D341Med (cell line): Measurements from ENCODE around the gene HYOU1.
"Not testable (repeated sequence)": the region's sequence is repeated elsewhere in the genome, so short reads cannot be mapped to it uniquely, and the experiment has no call there.

Experiments
- DNase-seq: peaks from one replicate; pipeline ENCODE4 v3.0.0; 2012; ENCODE audit warnings: low spot score

HYOU1 gene, protein sequence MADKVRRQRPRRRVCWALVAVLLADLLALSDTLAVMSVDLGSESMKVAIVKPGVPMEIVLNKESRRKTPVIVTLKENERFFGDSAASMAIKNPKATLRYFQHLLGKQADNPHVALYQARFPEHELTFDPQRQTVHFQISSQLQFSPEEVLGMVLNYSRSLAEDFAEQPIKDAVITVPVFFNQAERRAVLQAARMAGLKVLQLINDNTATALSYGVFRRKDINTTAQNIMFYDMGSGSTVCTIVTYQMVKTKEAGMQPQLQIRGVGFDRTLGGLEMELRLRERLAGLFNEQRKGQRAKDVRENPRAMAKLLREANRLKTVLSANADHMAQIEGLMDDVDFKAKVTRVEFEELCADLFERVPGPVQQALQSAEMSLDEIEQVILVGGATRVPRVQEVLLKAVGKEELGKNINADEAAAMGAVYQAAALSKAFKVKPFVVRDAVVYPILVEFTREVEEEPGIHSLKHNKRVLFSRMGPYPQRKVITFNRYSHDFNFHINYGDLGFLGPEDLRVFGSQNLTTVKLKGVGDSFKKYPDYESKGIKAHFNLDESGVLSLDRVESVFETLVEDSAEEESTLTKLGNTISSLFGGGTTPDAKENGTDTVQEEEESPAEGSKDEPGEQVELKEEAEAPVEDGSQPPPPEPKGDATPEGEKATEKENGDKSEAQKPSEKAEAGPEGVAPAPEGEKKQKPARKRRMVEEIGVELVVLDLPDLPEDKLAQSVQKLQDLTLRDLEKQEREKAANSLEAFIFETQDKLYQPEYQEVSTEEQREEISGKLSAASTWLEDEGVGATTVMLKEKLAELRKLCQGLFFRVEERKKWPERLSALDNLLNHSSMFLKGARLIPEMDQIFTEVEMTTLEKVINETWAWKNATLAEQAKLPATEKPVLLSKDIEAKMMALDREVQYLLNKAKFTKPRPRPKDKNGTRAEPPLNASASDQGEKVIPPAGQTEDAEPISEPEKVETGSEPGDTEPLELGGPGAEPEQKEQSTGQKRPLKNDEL

GRCh38 chr11:119057000-119057769 is at the start of gene HYOU1:
Gene HYOU1 (minus strand): TSS chr11:119057205. CDS start chr11:119056160, 1,045 bp downstream.
- peak; percentile 97 for DNase-seq

- DNase-seq, result peak; percentile 55
Observed at GRCh38 chr11:119103793-119104192, 46.8 kb upstream of the HYOU1 start.

DNA sequence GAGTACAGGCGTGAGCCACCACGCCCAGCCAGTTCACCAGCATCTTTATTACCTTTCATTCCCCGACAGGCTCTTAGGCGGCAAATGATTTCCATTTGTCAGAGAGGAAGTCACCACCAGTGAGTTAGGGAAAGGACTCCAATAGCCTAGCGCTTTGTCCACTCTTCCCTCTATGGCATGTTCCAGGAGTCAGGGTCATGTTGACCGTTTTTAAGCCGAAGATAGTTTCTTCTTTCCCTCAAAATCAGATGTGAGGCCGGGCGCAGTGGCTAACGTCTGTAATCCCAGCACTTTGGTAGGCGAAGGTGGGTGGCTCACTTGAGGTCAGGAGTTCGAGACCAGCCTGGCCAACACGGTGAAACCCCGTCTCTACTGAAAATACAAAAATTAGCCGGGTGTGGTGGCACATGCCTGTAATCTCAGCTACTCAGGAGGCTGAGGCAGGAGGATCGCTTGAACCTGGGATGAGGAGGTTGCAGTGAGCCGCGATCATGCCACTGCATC is 46.2 kb upstream of the HYOU1 start:
- DNase-seq, result not testable (repeated sequence)

DNA sequence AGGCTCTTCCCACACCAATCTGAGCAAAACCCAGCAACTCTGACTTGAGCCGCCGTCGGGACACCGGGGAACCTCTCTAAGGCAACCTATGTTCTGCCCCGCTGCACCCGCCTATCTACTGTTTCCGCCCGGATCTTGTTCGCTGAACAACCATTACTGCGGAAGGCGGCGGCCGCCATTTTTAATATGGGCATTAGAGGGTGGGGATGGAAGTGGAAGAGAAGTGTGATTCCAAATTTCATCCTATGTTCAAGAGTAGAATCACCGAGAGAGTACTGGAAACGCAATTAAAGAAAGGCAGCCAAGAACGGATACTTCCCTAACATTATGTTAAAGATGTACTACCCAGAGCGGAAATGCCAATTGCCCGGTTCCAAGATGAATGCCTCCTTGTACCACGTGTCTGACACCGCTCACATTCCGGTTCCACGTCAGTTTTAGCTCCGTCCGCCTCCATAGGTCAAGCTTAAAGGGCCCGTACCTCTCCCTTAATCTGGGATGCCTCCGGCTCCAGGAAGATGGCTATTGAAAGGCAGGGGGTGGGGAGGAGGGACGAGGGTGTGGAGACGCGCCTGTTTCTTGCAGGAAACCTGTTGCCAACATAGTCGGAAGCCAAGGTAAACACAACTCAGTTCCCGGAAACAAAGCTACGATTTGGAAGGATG is 44.9 kb upstream of the HYOU1 start, which contains the start of gene DPAGT1:
TSS of gene DPAGT1 (minus strand) at position 95 of the 665 bp plus-strand sequence. CDS start 198 bp downstream, outside the sequence.
- DNase-seq, result peak; percentile 75

- DNase-seq, result no peak
Observed at GRCh38 chr11:119100994-119101758, 44.2 kb upstream of the HYOU1 start.

DNA sequence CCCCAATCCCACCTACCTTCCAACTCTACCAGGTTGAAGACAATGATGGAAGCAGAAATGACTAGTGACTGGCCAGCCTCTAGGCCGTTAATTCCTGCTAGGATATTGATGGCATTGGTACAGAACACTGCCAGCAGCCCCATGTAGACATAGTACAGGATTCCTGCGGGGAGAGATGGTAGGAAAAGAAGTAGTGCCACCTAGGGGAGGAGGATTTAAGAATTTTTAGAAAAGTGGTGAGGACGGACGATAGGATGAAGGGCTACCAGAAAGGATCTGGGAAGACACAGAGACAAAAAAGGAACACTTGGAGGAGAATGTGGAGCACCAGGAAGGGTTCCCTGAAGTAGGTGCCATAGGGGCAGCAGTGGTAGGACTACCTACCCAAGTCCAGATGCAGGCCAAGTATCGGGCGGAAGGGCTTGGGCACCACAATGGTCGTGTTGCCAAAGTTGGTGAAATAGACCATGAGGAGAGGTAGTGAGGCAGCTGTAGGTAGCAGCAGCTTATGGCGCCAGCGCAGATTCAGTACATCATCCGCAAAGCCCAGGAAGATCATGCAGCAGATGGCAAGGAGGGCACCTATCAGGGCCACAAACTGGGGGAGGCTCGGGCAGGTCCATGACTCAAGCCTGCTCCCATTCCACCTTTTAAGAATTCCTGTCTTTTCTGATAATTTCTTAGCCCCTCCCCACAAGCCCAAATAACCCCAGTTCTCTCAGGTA is 43.4 kb upstream of the HYOU1 start:
- no peak for DNase-seq

DNA sequence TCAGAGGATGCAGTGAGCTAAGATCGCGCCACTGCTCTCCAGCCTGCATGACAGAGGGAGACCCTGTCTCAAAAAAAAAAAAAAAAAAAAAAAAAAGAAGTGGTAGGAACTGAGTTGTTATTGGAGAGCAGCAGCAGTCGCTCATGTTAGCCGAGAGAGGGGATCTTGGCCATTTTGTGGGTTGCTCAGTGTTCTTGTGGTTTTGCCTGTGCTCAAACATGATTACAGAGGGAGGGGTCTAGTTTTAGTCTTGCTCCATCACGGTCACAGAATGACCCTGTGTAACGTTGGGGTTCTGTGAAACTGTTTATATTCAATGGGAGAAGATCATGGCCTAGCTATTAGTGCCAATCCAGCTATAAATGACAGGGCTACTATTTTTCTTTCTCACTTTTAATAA is 42.7 kb upstream of the HYOU1 start:
- no peak for DNase-seq

DNA sequence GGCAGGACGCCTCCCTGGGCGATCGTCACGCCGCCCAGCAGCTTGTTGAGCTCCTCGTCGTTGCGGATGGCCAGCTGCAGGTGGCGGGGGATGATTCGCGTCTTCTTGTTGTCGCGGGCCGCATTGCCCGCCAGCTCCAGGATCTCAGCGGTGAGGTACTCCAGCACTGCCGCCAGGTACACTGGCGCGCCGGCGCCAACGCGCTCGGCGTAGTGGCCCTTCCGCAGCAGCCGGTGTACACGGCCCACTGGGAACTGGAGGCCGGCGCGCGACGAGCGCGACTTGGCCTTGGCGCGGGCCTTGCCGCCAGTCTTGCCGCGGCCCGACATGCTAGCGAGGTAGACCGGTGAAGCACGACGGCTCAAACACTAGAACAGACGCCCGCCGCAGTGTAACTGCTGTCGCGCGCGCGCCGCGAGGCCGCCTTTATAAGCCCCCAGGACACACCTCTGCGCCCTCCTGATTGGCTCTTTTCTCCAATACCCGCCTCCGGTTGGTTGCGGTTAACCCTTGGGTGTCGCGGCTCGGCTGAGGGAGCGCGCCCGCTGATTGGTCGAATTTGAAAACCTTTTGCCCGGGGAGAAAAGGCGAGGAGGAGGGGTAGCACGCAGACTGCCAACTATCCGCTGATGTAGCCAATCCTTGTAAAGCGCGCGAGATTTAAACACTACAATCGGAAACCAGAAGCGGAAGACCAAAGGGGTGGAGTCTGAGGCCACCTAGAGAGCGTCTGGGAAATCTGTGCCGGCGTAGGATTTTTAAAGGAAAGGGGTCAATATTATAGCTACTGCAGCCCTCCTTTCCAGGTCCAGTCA is 38.3 kb upstream of the HYOU1 start:
- peak; percentile 95 for DNase-seq

- DNase-seq, result peak; percentile 74
Observed at GRCh38 chr11:119094816-119095065, 37.7 kb upstream of the HYOU1 start.

DNA sequence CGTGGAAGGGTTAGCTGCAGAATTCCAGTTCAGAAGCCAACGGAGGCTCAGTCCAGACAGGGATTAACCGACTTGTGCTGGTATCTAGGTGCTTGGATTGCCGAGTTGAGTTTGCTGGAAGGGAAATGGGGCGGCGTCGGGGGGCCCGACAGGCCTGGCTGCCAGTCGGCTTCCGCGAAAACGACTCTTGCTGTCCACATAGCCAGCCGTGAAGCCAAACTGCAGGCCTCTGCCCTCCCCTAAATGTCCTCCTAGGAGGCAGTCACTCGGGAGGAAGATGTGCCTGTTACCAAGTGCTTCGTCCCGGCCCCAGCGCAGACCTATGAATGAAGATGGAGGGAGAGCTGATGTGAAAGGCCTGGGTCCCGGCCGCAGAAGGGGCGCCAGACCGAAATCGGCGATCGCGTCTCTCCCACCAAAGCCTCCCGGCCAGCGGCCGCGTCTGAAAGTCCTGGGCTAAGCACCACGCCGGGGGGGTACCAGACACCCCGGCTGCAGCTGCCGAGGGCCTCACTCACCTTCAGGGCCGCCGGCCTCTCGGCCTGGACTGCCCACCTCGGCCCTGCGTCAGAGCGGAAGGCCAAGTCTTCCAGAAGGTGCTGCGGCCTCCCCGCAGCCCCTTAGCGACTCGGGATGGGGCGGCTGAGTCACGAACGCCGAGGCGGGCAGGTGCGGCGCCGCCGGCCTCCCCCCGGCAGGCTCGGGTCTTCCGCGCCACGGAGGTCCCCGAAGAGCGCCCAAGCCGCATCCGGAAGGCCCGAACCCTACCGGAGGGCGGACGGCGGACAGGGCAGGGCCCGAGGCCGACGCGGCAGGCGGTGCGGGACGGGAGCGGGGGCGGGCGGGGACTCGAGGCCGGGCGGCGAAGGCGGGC is 37.2 kb upstream of the HYOU1 start:
- no peak for DNase-seq

GRCh38 chr11:119092880-119093842 is 36.2 kb upstream of the HYOU1 start:
- no peak for DNase-seq

- no peak for DNase-seq
Observed at GRCh38 chr11:119091966-119092879, 35.2 kb upstream of the HYOU1 start.

DNA sequence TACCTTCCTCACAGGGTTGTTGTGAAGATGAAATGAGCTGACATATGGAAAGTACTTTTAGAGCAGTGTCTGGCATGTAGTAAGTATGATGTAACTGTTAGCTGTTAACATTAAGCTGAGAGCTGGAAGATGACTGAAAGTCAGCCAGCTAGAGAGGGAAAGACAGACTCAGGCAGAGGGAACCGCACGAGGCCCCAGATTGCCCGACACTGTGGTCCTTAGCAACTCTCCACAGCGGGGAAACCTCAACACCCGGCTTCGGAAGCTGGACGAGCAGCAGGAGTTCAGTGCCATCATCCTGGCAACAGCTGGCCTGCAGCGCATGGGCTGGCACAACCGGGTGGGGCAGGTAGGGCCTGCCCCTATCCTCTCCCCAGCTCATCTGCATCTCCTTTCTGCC is 34.2 kb upstream of the HYOU1 start:
- no peak for DNase-seq

DNA sequence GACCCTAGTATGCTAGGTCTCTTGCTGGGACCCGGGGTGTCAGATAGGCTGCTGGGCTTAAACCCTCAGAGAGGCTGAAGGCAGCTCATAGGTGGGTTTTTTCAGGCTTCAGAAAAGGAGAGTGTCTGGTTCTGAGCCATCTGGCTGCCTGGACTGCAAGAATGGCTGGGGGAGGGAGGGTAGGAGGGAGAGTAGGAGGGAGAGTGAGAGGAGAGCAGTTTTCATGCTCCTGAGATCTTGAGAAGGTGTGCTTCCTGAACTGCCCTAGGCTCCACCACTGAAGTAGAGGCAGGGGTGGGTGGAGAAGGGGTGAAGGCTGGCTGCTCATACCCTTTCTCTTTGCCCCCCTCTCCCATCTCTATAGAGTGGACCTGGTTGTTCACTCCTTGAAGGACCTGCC is 32.3 kb upstream of the HYOU1 start:
- DNase-seq, result no peak

DNA sequence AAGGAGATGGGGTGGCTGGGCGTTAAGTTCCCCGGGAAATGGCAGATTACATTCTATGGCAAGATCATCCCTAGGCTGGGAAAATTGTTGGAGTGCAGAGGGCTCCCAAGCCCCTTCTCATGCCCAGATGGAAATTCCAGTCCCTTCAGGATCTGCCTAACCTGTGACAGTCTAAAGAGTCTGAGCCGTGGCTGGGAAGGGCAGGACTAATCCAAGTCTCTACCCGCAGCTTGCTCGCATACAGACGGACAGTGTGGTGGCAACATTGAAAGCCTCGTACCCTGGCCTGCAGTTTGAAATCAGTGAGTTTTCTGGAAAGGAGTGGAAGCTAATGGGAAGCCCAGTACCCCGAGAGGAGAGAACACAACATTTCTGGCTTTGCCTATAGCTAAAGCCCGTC is 31.4 kb upstream of the HYOU1 start:
- no peak for DNase-seq

DNA sequence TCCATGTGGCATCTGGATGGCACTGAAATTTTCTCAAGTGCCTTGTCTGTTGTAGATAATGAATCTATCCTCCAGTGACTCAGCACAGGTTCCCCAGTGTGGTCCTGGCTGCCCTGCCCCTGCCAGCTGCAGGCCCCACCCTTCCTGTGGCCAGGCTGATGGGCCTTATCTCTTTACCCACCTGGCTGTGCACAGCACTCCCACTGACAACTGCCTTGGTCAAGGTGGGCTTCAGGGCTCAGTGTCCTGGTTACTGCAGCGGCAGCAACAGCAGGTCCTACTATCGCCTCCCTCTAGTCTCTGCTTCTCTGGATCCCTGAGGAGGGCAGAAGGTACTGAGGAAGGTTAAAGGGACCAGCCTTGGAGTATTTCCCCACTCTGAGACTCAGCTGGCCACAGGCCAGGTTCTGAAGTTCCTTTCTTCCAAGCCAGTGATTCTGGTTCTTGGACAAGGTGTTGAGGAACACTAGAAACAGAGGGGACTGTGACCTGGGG is 30.8 kb upstream of the HYOU1 start:
- no peak for DNase-seq
